ENCODE results near the gene PSAP. TPM values are rescaled to one million over a fixed set of nuclear protein-coding genes. Genes with fewer than 3 reads are reported as not detected.

The PSAP gene
- total RNA-seq, 1 donor from 2014 or later = 487 TPM

DNA sequence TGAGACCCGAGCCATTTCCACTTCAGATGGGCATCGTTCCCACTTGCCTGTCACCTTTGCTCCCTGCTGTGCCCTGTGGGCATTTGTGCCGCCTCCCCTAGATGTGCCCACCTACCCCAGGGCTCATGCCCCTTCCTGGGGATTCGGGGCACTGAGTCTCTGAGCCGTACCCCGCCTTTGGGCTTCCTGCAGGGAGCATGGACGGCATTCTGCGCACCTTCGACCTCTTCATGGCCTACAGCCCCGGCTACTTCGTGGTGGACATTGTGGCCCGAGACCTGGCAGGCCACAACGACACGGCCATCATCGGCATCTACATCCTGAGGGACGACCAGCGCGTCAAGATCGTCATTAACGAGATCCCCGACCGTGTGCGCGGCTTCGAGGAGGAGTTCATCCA is 41.4 kb downstream of the PSAP start:
- TF ChIP-seq CTCF (conservative IDR thresholded peaks at IDR 0.05) = no peak
- Mint-ChIP-seq H3K4me1 (ENCODE audit: unreplicated experiment) (peaks cover 4% of the 10 kb centered on the region), H3K27ac (no peak overlapping the region), H3K27me3 (peaks cover 25% of the 10 kb centered on the region), H3K4me3 (no peak overlapping the region), H3K9me3 (no peaks in the 10 kb centered on the region), H3K36me3 (no peaks in the 10 kb centered on the region)
- no peak for DNase-seq (ENCODE audit: extremely low spot score, unreplicated experiment)

GRCh38 chr10:71807557-71808510 is 43.2 kb downstream of the PSAP start:
- Mint-ChIP-seq H3K36me3 (no peaks in the 10 kb centered on the region), H3K4me3 (no peak overlapping the region), H3K27me3 (peaks cover 31% of the 10 kb centered on the region), H3K4me1 (ENCODE audit: unreplicated experiment) (peaks cover 8% of the 10 kb centered on the region), H3K9me3 (no peaks in the 10 kb centered on the region), H3K27ac (no peak overlapping the region)
- TF ChIP-seq CTCF (conservative IDR thresholded peaks at IDR 0.05) = no peak
- no peak for DNase-seq (ENCODE audit: extremely low spot score, unreplicated experiment)

- H3K27ac Mint-ChIP-seq = no peak overlapping the region
- DNase-seq (ENCODE audit: extremely low spot score, unreplicated experiment) = no peak
- peaks cover 4% of the 10 kb centered on the region for H3K4me1 Mint-ChIP-seq (ENCODE audit: unreplicated experiment)
- no peaks in the 10 kb centered on the region for H3K36me3 Mint-ChIP-seq
- no peak for TF ChIP-seq CTCF (conservative IDR thresholded peaks at IDR 0.05)
- no peak overlapping the region for H3K4me3 Mint-ChIP-seq
- peaks cover 33% of the 10 kb centered on the region for H3K27me3 Mint-ChIP-seq
- no peaks in the 10 kb centered on the region for H3K9me3 Mint-ChIP-seq
Measured at GRCh38 chr10:71806704-71807556, 44.1 kb downstream of the PSAP start.

- Mint-ChIP-seq H3K27ac (no peak overlapping the region), H3K4me3 (no peak overlapping the region)
- no peak for DNase-seq (ENCODE audit: extremely low spot score, unreplicated experiment)
Measured at GRCh38 chr10:71805776-71806703, 45.0 kb downstream of the PSAP start.

More at GRCh38 chr10:71805776-71806703, 45.0 kb downstream of the PSAP start:
- H3K27me3 Mint-ChIP-seq = peaks cover 33% of the 10 kb centered on the region
- H3K36me3 Mint-ChIP-seq = no peaks in the 10 kb centered on the region
- TF ChIP-seq CTCF (conservative IDR thresholded peaks at IDR 0.05) = no peak
- H3K4me1 Mint-ChIP-seq (ENCODE audit: unreplicated experiment) = peaks cover 4% of the 10 kb centered on the region
- H3K9me3 Mint-ChIP-seq = no peaks in the 10 kb centered on the region
